DMS153 treated with DMSO at 0.1 percent for 48 hours (cell line): ENCODE measurements around the gene TNS3.

Experiments
- DNase-seq: peaks from one replicate; lab custom pipeline; 2025; ENCODE audit not compliant: unreplicated experiment; lab: John Stamatoyannopoulos, UW

The TNS3 gene

GRCh38 chr7:47247132-47247531 lies 334.8 kb downstream of the TNS3 start:
- DNase-seq: no peak

- DNase-seq: no peak
These were observed 337.2 kb downstream of the TNS3 start for GRCh38 chr7:47244692-47245091.

- DNase-seq: no peak
These were observed 340.5 kb downstream of the TNS3 start for GRCh38 chr7:47241112-47242065.

DNA sequence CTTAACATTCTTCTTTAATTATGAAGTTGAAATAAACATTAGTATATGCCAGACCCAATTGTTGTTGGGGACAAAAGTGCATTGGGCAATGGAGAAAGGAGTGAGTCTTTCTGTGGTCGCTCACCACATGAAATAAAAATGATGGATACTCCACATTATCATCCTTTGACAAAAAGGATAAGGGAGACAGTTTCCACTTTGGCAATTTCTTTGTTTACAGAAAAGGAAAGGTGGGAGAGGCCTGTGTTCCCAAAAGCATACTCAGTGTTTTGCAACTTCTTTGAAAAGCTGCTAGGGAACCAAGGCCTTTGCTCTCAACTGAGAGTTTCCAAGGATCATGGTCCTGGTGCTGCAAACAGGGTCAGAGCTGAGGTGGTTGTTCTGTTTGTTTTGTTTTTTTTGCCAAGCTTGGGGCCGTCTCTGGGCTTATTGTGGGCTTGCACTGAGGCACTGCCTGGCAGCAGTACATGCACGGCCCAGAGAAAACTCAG lies 341.9 kb downstream of the TNS3 start:
- DNase-seq: no peak

DNA sequence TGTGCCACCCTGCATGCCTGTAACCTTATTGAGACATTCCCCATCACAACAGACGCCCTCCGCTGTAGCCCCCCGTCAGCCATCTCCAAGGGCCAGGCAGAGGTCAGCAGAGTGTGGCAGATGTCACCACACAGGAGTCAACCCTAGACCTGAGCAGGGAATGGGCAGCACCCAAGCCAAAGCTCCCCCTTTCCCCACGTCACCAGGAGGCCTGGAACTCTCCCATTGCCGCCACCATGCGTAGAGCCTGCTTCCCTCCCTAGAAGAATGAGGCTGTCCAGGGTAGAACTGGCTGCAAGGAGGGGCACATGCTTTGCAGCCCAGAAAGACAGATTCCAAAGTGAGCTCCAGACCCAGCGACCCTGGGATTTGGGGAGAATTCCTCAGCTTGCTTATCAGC lies 342.9 kb downstream of the TNS3 start:
- DNase-seq: no peak

DNA sequence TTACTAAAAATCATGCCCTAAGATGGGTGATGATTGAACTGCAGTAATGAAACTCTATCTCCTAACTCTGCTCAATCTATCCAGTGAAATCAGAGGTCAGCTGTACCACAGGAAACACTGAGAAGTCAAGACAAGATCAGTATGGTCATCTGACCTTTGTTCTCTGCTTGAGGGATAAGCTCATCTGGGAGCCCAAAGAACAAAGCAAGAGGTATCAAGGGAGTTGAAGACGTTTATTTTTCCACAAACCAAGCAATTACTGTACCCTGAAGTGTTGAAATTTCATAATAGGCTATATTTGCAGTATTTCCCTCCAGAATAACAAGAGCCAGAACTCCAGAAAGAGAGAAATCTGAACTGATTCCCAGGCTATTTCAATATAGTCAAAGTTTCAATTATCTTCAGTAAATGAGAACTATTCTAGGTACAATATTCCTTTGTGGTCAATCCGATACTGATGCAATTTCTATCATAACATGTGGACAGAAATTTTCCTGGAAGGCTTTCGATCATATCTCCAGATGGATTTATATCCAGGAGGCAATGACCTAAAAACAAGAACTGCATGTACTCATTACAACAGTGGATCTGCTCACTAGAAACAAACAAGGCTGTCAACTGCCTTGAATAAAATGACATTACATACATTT lies 345.3 kb downstream of the TNS3 start:
- no peak for DNase-seq

DNA sequence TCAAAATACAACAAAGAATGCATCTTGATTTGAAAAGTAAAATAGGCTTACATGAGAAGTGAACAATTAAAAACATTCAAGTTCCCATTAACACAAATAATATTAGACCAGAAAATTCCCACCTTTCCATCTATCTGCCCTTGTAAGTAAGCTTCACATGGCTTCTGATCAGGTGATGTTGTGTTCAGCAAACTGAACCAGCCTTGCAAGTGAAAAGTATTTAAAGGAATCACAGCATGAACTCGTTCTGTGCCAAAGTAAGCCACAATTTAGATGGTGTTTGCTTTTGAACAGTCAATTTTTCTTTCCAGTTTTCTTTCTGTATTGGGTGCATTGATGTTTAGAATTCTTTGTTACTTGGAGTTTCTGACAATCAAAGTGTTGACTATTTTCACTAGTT lies 347.9 kb downstream of the TNS3 start:
- no peak for DNase-seq

DNA sequence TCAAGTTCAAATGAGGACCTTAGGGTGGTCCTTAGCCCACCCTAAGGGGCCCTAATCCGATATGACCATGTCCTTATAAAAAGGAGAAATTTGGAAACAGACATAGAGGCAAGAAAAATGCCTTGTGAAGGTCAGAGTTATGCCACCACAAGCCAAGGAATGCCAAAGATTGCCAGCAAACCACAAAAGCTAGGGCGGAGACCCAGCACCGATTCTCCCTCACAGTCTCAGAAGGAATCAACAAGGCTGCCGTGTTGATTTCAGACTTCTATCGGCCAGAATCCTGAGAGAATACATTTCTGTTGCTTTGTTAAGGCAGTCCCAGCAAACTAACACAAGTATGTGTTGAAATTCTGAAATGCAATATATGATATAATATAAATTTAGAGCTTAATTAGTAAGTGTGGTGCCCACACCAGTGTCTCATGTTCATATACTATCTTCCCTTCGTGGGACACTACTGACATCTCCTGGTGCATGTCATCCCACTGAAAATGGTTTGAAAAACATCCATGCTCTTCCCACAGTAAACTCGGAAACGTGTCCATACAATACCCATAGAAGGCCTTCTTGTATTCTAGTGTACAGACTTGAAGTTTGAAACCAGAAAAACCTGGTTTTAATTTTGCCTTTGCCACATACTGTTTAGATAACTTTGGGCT lies 349.0 kb downstream of the TNS3 start:
- DNase-seq: no peak

DNA sequence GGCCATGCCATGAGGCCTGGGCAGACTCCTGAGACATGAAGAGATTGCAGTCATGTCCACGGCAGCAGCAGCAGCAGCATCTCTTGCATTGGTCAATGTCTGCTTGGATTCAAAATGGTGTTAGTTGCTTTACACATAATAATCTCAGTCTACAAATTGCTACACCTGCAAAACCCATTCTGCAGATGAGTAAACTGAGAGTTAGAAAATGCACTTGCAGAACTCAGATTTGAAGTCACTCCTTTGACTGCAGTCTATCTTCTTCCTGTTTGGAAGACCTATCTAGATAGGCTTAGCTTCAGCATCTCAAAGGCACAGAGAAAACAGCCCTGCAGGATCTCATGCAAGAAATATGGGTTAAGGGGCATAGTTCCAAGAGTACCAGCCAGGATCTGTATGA lies 350.3 kb downstream of the TNS3 start:
- DNase-seq: no peak

DNA sequence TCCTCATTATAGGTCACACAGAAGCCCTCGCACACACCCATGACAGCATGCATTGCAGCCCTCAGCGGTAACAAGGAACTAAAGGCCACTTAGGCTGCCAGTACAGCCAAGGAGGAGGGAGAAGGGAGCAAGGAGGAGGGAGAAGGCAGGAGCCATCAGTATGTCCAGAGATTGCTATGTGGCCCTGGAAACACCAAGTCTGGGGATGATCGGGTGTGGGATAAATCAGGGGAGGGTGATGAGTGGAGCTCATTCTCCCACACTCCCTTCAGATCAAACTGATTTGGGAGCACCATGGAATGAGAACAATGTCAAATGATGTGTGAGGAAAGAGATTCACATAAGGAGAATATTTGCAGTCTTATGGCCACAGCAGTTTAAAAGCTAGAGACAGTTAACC lies 350.9 kb downstream of the TNS3 start:
- DNase-seq: no peak

DNA sequence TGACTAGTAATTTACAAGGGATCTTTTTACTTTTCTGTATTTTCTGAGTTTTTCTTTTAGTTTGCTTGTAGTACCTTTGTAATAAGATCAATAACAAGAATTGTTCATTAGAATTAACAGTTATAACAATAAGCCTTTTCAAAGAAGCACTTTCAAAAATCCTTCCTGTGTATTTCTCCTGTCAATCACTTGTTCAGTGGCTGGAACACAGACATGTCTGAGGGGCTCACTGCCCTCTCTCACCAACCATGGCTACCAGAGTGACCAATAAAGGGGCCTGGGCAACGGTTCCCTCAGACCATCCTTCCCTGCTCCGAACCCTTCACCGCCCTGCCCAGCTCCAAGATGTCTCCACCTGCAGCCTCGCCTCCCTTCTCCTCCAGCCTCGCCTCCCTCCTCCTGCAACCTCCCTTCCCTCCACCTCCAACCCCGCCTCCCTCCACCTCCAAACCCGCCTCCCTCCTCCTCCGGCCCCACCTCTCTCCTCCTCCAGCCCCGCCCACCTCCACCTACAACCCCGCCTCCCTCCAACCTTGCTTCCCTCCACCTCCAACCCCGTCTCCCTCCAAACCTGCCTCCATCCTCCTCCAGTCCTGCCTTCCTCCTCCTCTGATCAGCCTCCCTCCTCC lies 353.4 kb downstream of the TNS3 start:
- DNase-seq: no peak

DNA sequence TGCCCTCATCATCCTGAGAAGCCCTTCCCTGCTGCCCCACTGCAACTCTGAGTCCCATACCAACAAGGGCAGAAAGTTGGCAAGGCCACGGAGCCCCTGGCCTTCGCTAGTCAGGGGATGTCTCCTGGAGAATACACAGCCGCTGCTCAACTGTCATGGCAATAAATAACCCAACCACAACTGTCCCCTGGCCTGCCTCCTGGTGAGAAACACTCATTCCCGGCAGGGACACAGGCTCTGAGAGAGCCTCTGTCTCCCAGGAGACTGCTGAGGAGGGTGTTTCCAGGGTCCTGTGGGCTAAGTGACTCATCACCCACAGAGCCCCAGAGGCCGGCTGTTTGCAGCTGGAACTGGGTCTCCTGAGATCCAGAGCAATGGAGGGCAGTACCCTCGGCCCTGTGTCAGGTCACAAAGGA lies 354.1 kb downstream of the TNS3 start:
- no peak for DNase-seq

DNA sequence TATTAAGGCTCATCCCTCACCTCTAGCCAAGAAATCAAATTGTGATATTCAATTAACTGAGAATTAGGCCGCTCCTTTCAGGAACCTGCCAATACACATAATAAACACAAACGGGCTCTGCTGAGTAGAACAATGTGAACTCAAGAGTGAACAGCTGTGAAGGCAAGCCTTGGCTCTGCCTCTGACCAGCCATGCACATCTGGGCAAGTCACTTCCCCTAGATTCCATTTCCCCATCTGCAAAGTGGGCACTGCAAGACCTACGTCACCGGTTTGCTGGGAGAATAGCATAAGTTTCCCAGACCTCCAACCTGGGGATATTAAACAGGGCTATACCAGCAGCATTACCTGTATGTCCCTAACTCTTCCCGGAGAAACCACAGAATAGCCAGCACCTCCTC lies 355.2 kb downstream of the TNS3 start:
- no peak for DNase-seq

GRCh38 chr7:47225387-47226131 lies 356.4 kb downstream of the TNS3 start:
- no peak for DNase-seq
